GM20000 (cell line): ENCODE data around the gene KCNE3.
"Not testable (repeated sequence)": the region's sequence is repeated elsewhere in the genome, so short reads cannot be mapped to it uniquely, and the experiment has no call there.

Experiments used
- DNase-seq: peaks from one replicate; pipeline ENCODE4 v3.0.0; 2012; ENCODE audit warnings: low spot score
- CTCF ChIP-seq: IDR thresholded peaks from 2 replicates; pipeline ENCODE4 v1.5.1; 2012; ENCODE audit warnings: mild to moderate bottlenecking, control low read depth; ENCODE audit errors: extremely low read depth, missing control alignments

KCNE3 gene

GRCh38 chr11:74418509-74418895 lies 48.8 kb downstream of the KCNE3 start:
- TF ChIP-seq CTCF: no peak
- DNase-seq: no peak

DNA sequence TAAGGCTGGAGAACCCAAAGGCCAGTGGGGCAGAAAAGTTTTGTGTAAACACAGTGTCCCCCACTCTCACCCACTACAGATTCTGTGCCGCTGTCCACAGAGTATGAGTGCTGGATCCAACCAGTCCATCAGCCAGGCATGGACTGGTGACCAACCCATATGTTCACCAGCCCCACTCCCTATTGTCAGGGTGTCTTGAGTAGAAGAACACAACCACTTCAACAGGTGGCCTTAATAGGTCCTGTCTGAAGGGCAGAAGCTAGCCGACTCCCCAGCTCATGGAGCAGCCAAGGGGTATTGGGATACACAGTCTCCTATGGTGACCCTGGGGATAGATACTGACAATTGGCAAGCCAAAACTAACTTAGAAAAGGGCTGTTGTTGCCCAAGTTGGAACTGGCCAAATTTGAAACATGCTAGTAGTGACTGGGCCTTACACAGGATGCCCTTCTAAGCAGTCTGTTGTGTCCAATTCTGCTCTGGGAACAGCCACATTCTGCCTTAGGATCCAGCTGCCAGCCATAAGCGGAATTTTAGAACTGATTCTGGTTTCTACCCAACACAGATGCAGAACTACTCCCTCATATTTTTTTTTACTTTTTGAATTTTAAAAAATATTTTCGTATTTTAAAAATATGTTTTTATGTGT lies 49.4 kb downstream of the KCNE3 start:
- no peak for DNase-seq
- TF ChIP-seq CTCF: no peak

DNA sequence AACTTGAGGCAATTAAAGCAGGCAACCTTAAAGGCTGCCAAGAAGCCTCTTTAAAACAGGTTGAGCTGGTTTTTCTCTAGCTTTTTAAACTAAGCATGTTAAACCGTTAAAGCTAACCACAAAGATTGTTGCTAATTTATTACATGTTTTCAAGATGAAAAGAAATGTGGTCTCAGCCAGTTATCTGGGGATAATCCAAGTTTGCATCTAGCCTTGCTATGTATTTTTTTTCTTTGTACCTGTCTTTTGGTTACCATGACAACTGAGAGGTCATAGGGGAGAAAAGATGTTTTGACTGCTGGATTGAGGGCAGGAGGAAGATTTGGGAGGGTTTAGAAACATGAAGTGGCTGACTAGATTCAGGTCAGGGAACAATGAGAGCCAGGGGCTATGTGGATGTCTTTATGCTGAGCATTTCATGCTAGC lies 50.0 kb downstream of the KCNE3 start:
- no peak for DNase-seq
- TF ChIP-seq CTCF: no peak

- DNase-seq: not testable (repeated sequence)
Measured at GRCh38 chr11:74416974-74417373, 50.4 kb downstream of the KCNE3 start.

DNA sequence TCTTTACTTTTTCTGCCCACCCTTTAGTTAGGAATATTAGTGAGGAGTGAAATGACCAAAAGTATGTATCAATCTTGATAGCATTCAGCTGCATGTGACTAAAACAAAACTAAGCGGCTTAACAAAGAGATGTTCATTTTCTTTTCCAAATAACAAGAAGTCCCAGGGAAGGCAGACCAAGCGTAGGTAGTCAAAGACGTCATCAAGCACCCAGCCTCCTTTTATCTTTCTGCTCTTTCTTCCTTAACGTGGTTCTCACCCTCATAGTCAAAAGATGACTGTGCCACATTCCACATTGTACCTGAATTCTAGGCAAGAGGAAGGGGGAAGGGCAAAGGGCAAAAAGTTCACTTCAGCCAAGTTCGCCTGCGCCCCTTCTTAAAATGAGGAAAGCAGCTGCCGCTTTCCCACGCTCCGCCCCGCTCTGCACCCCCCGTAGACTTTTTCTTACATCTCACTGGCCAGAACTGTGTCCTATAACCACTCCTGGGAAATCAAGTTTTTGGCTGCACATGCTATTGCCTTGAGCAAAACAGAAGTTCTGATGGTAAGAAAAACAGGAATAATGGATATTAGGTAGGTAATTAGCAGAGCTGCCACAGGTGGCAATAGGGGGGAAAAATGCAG lies 54.5 kb downstream of the KCNE3 start:
- no peak for TF ChIP-seq CTCF
- DNase-seq: no peak

DNA sequence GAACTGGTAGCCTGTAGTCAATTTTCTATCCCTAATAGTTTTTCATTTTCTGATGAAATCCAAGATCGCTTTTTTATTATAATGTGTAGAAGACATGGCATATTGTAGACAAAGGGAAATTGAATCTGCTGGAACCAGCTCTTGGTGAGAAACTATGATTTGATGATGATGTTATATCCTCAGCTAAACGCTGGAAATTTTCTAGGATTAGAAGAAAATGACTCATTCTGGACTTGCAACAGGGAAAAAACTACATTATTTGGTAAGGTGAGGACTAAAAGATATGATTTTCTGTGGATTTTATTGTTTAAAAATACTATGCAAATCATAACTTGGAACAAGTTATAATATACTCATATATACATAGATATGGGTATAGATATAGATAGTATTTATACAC lies 55.0 kb downstream of the KCNE3 start:
- DNase-seq: no peak
- no peak for TF ChIP-seq CTCF

DNA sequence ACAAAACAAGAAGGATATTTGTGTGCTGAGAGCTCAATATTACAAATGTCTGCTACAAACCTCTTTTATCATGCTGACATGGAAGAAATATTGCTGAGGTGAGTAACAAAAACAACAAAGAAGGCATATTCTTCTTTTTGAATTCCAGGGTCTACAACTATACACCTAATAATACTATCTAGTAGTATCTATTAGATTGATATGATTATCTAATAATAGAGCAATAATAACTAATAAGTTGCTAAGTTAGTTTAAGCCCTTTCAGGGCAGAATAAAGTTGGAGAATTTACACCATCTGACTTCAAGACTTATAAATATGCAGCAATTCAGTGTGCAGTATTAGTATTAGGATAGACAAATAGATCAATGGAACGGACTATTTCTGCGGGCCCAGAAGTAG lies 57.7 kb downstream of the KCNE3 start:
- TF ChIP-seq CTCF: no peak
- DNase-seq: no peak
